Measurements from ENCODE around the gene FA2H.

- no peak for TF ChIP-seq CTCF (IDR thresholded peaks at IDR 0.05; ENCODE audit: low read depth, low read length)
- TF ChIP-seq EZH2phosphoT487 (IDR thresholded peaks at IDR 0.05; ENCODE audit: low read depth): no peak
These were observed 13.5 kb upstream of the FA2H start for GRCh38 chr16:74788108-74788507.
